ENCODE data around the gene ESF1. TPM values are rescaled to one million over a fixed set of nuclear protein-coding genes. Genes with fewer than 3 reads are reported as not detected.

ESF1 gene
- total and polyA plus RNA-seq, 12 donors: 3.6 to 25.4 (median 13.0) TPM

DNA sequence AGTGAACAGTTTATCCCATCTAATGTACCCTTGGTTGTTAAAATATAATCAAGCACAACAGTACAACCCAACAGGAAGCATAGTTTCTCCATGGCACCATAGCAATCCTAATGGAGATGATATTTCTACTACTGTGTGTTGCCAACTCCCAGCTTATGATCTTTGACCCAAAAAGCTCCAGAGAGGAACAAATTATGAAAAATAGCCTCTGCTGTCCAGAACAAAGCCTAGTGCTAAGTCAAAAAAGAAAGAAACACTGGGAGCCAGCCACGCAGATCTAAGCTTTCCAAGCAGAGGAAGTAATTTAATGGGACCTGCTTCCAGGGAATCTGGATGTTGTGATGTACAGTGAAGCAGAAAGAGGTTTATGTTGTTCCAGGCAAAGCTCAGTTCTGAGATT lies 93.8 kb downstream of the ESF1 start:
- no peak for TF ChIP-seq POLR2A (IDR thresholded peaks at IDR 0.05)
- TF ChIP-seq, protein P1, sequence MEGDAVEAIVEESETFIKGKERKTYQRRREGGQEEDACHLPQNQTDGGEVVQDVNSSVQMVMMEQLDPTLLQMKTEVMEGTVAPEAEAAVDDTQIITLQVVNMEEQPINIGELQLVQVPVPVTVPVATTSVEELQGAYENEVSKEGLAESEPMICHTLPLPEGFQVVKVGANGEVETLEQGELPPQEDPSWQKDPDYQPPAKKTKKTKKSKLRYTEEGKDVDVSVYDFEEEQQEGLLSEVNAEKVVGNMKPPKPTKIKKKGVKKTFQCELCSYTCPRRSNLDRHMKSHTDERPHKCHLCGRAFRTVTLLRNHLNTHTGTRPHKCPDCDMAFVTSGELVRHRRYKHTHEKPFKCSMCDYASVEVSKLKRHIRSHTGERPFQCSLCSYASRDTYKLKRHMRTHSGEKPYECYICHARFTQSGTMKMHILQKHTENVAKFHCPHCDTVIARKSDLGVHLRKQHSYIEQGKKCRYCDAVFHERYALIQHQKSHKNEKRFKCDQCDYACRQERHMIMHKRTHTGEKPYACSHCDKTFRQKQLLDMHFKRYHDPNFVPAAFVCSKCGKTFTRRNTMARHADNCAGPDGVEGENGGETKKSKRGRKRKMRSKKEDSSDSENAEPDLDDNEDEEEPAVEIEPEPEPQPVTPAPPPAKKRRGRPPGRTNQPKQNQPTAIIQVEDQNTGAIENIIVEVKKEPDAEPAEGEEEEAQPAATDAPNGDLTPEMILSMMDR (IDR thresholded peaks at IDR 0.05): no peak
- H3K27me3 ChIP-seq: no peaks in the 10 kb centered on the region
- 52 to 69% (median 55%) methylated on average over 1 of the region's 1 CpG for WGBS, 4 donors
- H3K27ac ChIP-seq: no peak overlapping the region
- intact Hi-C loops (cut with DNase I): no loop called here
- no peaks in the 10 kb centered on the region for H3K36me3 ChIP-seq (replicated peaks in 1 of 2)
- no peak for DNase-seq
- H3K4me1 ChIP-seq (replicated peaks in 1 of 2): no peaks in the 10 kb centered on the region
- H3K4me3 ChIP-seq: no peak overlapping the region
- H3K9me3 ChIP-seq (replicated peaks in 1 of 3): no peaks in the 10 kb centered on the region

DNA sequence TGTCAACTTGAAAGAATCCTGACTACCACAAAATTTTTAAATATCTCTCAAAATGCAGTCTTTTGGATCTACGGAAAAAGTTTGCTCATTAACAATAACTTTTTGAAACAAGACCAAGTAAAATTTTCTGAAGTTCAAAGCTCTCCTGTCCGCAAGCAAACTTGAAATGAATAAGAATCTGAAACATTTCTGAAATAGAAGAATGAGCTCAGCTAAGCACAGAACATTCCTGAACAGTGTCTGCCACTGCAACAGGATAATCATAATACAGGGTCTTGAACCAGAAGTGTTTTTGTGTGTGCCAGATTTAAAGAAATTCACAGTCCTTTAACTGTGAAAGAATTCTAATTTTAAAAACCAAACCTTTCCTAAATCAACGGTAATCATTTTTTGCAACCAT lies 96.9 kb downstream of the ESF1 start:
- intact Hi-C loops (cut with DNase I): no loop called here
- Histone ChIP-seq H3K4me3 (no peak overlapping the region), H3K27me3 (peaks cover 3% of the 10 kb centered on the region), H3K36me3 (replicated peaks in 1 of 2) (no peaks in the 10 kb centered on the region), H3K27ac (no peak overlapping the region), H3K4me1 (replicated peaks in 1 of 2) (no peaks in the 10 kb centered on the region), H3K9me3 (replicated peaks in 1 of 3) (no peaks in the 10 kb centered on the region)
- no peak for DNase-seq
- TF ChIP-seq, protein P1 (IDR thresholded peaks at IDR 0.05): no peak
- no peak for TF ChIP-seq POLR2A (IDR thresholded peaks at IDR 0.05)
- WGBS, 4 donors: 74 to 81% (median 76%) methylated on average over 3 of the region's 3 CpGs

GRCh38 chr20:13685623-13686022 lies 99.1 kb downstream of the ESF1 start:
- Histone ChIP-seq H3K4me1 (replicated peaks in 1 of 2) (no peaks in the 10 kb centered on the region), H3K36me3 (replicated peaks in 1 of 2) (no peaks in the 10 kb centered on the region), H3K27me3 (peaks cover 3% of the 10 kb centered on the region), H3K27ac (no peak overlapping the region), H3K9me3 (replicated peaks in 1 of 3) (no peaks in the 10 kb centered on the region), H3K4me3 (no peak overlapping the region)
- WGBS, 4 donors: 84 to 94% (median 85%) methylated on average over 2 of the region's 2 CpGs
- intact Hi-C loops (cut with DNase I): no loop called here
- DNase-seq: no peak
- TF ChIP-seq, protein P1 (IDR thresholded peaks at IDR 0.05): no peak
- no peak for TF ChIP-seq POLR2A (IDR thresholded peaks at IDR 0.05)

DNA sequence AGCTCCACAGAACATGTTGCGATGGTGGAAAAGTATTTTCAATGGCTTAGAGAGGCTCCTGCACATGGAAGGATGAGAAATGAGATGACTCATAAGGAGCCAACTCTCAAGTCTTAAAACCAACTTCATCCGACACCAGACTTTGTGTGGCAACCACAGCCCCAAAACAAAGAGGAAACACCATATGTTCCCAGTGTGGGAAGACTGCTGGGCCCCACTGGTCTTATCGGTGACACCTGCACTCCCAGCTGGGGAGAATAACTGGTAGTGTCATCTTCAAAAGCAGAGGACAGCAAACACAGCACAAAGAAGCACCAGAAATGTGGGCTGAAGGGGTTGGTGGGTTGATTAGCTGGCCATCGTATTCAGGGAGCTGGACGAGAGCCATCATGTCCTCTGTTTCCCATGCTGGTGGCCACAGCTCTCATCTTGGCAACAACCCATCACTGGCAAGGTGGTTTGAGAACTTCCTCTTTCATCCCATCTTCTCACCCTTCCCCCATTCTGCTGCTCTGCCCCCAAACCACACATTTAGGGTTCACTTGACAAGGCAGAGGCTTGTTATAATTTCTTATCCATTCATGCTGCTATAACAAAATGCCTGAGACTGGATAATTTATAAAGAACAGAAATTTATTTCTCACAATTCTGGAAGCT lies 100.0 kb downstream of the ESF1 start:
- H3K9me3 ChIP-seq (replicated peaks in 1 of 3): no peaks in the 10 kb centered on the region
- intact Hi-C loops (cut with DNase I): no loop called here
- H3K27me3 ChIP-seq: peaks cover 3% of the 10 kb centered on the region
- no peaks in the 10 kb centered on the region for H3K4me1 ChIP-seq (replicated peaks in 1 of 2)
- no peak overlapping the region for H3K4me3 ChIP-seq
- no peak overlapping the region for H3K27ac ChIP-seq
- 63 to 72% (median 68%) methylated on average over 5 of the region's 5 CpGs for WGBS, 4 donors
- DNase-seq: no peak
- no peak for TF ChIP-seq POLR2A (IDR thresholded peaks at IDR 0.05)
- TF ChIP-seq, protein P1 (IDR thresholded peaks at IDR 0.05): no peak
- no peaks in the 10 kb centered on the region for H3K36me3 ChIP-seq (replicated peaks in 1 of 2)

Measured in adrenal gland (tissue), 12 donors.